Left lobe of liver (tissue), 2 donors: Measurements from ENCODE around the gene ZNF592. TPM values are rescaled to one million over a fixed set of nuclear protein-coding genes. Genes with fewer than 3 reads are reported as not detected.

Experiments used
- ATAC-seq: fragments of 200-7000 bp; cut with Tn5 transposase; one replicate; pipeline ENCODE4 v1.9.1; 2020; ENCODE audit warnings: mild to moderate bottlenecking, moderate library complexity
- DNase-seq: peaks from one replicate; pipeline ENCODE4 v3.0.0-alpha.2; 2020; ENCODE audit warnings: low spot score
- total RNA-seq: library from RNA; stranded (reverse); gene quantifications from one replicate; pipeline ENCODE4 v1.2.1, GENCODE V29; 2021
- donor health status: DM: no; HTN: no; CAD: no; lungs with moderate emphysema.
- donor health status: DM: no; HTN: yes; CAD: no.

ZNF592 gene
- total RNA-seq, 1 donor from 2014 or later = 14.5 TPM

DNA sequence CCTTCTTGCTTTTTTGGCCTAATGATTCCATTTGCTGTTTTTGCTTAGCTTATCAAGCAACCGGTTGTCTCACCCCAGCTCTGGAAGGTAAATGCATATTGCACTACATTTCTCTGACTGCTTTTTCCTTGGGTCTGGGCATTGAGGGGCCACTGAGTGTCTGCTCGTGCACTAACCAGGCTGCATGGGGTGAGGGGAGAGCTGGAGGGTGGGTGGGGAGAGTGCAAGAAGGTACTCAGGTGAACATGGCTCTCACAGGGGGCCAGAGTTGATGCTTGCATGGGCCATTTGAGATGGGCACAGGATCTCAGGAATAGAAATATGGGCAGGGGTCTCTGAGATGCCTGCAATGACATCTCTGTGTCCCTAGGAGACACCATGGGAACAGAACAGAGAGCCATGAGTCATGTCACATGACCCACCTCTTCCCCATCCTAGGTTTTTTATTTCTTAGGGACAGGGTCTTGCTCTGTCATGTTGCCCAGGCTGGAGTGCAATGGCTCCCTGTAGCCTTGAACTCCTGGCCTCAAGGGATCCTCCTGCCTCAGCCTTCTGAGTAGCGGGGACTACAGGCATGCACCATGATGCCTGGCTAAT, 75.0 kb downstream of the ZNF592 start:
- ATAC-seq (no peak), DNase-seq (no peak)

DNA sequence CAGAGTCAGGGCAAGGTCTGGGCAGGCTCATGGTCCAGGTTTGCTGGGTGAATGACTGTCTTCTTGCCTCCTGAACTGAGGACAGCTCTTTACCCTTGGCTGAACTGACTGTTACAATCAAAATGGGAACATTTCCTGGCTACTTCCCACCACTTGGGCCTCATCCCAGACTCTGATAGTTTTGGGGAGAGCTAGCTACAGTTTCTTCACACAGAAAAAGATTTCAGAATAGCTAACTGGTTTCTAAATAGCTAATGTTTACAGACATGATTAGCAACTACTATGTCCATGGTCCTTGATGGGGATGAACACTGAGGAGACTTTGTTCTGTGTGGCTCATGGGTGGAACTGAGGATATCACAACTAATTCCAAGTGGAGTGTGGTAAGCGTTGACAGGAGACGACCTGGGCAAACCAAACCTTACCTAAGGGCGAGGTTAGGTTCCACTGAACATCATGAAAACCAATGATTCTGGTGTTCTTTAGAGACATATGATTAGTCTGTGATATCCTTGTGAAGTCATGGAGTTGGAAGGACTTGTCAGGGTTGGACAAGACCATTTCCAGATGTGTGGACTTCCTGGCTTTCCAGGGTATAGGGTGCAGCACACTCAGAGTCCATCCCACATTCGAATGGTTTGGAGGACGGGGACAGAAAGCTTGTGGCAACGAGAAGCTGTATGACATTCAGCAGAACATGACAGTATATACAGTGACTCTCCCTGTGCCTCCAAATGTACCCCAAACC, 76.0 kb downstream of the ZNF592 start:
- ATAC-seq = peak; percentile 82
- DNase-seq = peak; percentile 93

DNA sequence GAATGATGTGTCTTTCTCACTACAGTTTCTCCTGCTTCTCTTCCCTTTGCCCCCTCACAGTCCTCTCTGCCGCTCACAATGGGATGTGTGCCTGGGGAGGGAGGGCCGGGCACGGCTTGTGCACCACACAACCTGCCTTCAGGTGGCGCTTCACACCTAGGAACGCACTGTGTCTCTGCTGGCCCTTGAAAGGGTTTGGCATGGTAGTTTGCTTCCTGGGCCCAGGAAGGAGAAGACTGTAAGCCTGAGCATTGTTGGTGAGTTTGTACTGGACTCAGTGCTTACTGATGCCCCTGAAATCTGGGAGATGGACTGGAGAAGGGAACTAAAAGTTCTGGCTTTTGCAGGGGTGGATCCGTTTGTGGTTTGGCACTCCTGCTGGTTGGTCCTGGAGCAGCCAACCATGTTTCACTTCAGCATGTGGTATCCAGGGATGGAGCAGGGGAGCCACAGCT, 78.0 kb downstream of the ZNF592 start:
- ATAC-seq (peak; percentile 74), DNase-seq (peak; percentile 70)

DNA sequence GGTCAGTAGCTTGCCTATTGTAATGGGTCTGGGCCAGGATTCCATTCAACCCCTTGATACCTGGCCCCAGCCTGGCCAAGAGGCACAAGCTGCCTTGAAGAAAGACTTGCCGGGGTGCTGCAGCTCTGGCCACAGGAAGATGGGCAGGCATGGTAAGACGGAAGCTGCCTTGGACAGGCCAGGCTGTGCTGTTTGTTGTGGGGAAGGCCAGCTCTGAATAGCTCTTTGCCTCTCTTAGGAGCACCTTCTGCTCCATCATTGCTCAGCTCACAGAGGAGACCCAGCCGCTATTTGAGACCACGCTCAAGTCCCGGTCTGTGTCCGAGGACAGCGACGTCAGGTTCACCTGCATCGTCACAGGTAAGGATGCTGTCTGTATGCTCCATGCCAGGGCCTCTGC, 78.9 kb downstream of the ZNF592 start:
- DNase-seq (peak; percentile 42), ATAC-seq (no peak)

DNA sequence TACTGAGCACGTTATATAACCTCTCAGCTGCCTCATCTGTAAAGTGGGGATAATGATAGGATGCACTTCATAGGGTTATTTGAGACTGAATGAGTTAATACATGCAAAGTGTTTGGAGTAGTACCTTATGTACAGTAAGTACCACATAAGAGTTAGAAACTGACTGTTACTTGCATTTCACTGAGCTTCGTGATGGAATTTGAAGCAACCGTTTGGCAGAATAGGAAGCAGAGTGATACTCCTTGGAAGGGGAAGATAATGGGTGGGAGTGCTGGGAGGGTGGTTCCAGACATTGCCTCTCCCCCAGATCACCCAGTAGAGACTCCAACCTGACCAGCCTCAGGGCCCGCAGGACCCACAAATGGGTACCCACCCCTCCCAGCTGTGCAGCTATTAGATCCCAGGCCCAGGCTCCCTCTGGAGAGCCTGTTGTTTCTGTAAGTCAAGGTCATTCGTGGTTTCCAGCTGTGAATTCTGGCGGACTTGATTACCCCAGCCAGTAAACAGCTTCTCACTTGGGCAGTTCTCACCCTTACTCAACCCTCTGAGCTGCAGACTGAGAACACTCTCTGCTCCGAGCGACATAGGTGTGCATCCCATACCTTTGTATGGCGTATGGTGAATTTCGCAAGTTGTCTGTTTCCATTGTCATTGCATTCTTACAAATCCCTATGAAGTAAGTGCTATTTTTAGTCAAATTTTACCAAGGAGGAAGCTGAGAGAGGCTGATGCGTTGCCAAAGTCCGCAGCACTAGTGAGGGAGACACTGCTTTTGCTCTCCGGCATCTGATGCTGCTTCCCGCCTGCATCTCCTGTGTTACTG, 79.9 kb downstream of the ZNF592 start:
- ATAC-seq (no peak), DNase-seq (no peak)

DNA sequence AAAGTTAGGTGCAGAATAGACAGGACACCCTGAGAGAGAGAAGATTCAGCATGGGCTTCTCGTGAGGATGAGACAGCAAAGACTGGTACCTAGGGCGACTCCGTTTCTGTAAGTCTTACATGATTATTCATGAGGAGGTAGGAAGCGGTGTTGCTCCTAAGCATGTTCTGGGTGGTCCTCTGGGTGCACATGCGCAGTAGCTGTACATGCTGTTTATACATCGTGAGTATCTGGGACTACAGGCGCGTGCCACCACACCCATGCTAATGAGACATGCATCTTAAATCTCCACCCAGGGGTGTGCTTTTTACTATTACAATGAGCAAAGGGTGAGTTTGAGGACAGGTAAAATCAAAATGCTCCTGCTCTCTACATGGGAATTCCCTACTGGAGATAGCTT, 81.0 kb downstream of the ZNF592 start:
- DNase-seq (no peak), ATAC-seq (no peak)

DNA sequence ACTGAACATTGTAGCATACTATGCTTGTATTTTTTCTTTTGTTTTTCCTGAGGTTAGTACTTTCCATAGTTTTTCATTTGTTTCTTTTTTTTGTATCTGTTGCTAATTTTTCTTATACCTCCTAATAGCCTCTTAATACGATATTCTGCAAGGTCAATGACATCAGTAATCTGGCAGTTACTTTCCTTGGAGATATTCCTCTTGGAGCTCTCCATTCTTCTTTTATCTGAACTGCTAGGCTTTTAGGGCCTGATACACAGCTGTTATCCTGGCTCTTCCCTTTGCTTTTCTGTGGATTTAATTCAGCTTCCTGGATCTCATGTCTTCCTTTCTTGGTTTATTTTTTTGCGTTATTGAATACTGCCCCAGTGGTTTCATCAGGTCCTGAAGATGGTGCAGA, 81.6 kb downstream of the ZNF592 start:
- ATAC-seq (no peak), DNase-seq (no peak)

DNA sequence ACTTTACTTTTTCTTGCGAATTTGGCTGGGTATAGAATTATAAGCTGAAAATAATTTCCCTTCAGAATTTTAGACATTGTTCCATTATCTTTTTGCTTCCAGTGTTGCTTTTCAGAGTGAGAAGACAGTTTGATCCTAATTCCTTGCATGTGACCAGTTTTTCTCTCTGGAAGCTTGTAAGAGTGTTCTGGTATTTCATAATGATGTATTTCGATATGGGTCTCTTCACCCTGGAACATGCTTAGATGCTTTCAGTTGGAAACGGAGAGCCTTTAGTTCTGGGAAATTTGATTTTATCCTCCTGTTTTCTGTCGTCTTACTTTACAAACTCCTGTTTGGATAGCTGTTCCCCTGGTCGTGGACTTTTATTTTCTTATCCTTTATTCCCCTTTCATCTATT, 82.6 kb downstream of the ZNF592 start:
- no peak for ATAC-seq

DNA sequence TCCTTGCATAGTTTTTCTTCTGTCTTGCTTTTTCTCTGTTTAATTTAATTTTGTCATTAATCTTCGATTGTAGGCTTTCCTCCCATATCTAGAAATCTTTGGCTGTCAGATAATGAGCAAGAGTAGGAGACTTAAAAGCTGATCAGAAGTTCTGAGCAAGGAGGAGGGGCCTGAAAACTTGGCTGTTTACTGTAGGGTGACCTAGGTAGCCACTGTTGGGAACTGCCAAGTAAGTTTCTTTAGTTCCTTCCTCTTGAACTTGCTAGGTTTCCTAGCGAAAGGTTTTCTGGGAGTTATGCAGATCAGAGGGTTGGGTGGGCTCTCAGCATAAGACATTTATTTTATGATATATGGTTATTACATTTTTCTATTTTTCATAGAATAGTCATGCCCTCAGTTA, 83.2 kb downstream of the ZNF592 start:
- DNase-seq = no peak
- no peak for ATAC-seq

More for the DNA sequence above, 82.6 kb downstream of the ZNF592 start:
- no peak for DNase-seq

DNA sequence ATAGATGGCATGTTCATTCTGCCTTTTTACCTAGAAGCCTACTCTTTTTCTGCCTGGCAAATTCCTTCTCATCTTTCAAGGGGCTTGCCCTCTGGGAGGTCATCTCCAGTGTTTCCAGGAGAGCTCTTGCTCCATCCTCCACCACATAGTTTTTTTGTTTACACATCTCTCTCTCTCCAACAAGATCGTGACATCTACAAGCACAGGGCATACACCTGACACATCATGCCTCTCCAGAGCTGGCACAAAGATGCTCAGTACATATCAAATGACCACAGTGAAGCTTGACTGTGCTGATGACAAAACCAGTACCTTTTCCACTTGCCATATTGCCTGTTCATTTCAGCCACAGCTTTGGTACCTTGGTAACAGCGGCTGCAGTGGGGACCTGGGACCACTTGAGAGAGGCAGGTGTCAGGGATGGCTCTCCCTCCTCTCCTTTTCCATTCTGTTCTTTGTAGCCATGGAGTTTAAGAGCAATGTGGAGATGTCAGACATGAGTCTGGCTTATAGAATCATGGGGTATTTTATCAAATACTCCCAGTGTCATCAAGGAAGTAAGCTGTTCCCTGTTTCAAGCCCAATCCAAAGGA, 84.2 kb downstream of the ZNF592 start:
- ATAC-seq = peak; percentile 66
- no peak for DNase-seq

DNA sequence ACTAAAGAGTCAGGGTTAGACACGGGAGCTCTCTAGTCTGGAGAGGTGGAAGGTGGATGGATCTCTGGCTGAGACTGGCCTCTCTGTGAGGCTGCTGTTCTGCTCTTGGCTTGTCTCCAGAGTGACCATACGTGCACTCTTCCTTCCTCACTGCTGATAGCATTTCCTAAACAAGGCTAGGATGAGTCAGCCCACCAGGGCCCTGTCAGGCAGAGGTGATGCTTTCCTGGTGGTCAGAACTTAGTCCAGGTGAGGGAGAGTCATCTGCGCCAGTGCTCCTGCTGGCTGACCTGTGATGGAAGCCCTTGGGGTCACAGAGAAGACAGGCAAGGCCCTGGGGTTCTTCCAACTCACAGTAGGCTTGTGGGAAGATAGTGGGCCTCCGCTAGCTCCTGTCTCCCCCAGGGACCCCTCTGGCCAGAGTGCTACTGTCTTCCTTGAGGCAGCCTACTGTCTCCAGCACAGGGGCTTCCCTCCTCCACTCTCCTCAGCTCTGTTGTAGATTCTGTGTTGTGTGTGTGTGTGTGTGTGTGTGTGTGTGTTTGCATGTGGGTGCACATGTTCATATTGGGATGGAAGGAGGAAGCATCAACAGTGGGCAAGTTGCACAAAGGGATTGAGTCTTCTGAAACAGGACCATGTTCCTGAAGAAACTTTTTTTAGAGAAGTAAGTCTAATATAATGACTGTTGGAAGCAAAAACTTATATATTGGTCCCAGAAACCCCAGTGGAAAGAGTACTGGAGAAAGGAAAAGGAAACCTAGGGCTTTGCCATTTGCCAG, 85.2 kb downstream of the ZNF592 start:
- peak; percentile 46 for ATAC-seq
- DNase-seq = no peak

DNA sequence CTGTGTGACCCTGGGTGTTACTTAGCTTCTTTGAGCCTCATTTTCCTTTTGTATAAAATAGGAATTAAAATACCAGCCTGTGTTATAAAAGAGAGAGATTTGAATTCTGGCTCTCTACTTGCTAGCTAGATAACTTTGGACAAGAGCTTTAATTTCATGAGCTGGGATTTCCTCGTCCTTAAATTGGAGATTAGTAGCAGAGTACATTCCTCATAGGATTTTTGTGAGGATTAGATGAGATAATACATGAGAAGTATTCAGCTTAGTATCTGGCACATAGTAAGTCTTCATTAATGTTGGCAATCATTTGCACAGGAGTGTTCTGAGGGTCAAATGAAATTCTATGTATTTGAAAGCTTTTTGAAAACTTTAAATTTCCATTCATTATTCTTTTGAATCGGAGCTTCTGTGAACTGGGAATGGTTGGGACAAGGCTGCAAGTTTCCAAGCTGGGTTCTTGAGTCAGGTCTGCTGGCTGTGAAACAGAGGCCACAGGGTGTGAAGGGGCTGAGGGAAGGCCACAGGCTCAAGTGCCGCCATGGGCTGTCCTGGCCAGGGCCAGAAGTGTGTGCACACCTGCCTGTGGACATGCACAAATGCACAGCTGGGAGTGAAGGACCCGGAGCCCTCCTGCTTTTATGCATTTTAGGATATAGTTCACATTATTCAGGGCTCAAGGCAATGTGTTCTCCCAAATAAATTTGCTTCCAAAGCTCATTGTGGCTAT, 86.0 kb downstream of the ZNF592 start:
- DNase-seq (no peak), ATAC-seq (no peak)

DNA sequence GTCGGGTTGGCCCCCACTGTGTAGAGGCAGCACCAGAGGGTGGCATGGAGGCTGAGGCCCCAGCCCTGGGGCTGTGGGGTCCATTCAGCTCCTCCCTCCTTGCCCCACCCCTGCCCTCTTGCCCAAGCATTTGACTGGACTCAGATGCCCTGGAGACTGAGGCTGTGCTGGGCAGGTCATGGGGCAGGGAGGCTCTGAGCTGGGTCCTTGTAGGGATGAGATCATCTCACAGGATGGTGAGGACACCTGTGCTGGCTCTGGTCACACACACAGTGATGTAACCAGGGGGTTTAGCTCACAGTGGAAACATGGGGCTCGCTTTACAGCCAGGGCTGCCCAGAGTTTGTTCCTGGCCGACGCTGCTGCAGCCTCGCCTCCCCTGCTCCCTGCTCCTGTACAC, 86.6 kb downstream of the ZNF592 start:
- ATAC-seq = no peak
- DNase-seq = no peak

DNA sequence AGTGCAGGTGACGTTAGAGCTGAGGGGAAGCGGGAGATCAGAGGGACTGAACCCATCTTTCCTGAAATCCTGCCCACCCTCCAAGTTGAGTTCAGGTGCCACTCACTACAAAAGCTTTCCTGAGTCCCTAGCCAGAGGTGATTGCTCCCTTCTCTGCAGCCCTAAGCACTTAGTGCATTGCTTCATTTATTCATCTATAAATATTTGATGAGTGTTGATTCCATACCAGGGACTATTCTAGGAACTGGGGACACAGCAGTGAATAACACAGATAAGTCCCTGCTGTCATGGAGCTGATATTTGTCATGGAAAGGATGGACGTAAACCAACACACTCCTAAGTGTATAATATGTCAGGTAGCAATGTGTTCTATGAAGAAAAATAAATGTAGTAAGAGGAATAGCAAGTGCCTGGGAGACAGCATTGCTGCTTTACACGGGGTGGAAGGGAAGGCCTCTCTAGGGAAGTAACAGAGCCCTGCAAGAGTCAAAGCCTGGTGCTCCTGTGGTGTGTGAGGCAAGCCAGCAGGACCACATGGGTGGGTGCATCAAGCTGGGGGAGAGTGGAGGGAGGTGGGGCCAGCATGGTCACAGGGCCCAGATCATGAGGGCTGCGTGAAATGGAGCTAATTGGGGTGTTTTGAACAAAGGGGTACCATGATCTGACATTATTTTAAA, 87.4 kb downstream of the ZNF592 start:
- ATAC-seq = no peak
- no peak for DNase-seq

DNA sequence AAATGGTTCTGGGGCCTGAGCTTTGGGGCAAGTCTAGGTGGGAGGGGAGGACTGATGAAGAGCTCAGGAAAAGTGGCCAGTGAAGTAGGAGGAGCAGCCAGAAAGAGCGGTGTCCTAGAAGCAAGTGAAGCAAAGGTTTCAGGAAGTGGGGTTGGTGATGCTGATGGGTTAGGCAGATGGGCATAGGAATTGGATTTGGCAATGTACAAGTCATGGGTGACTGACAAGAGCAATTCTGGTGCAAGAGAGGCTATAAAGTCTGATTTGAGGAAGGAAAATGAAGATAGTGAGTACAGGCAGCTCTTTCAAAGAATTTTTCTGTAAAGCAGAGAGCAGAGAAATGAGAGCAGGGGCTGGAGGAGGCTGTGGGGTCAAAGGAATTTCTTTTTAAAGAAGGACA, 88.5 kb downstream of the ZNF592 start:
- no peak for DNase-seq
- ATAC-seq = no peak

DNA sequence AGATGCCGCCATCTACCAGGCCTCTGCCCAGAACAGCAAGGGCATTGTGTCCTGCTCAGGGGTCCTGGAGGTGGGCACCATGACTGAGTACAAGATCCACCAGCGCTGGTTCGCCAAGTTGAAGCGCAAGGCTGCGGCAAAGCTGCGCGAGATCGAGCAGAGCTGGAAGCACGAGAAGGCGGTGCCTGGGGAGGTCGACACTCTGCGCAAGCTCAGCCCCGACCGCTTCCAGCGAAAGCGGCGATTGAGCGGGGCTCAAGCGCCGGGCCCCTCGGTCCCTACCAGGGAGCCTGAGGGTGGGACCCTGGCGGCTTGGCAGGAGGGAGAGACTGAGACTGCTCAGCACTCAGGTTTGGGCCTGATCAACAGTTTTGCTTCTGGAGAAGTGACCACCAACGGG, 91.3 kb downstream of the ZNF592 start:
- DNase-seq (peak; percentile 44), ATAC-seq (no peak)

DNA sequence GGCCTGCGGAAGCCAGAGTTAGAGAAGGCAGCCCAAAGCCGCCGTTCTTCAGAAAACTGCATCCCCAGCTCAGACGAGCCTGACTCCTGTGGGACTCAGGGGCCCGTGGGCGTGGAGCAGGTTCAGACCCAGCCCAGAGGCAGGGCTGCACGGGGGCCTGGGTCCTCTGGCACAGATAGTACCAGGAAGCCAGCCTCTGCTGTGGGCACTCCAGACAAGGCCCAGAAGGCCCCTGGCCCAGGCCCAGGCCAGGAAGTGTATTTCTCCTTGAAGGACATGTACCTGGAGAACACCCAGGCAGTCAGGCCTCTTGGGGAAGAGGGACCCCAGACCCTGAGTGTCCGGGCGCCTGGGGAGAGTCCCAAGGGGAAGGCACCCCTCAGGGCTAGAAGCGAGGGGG, 91.9 kb downstream of the ZNF592 start:
- no peak for DNase-seq

DNA sequence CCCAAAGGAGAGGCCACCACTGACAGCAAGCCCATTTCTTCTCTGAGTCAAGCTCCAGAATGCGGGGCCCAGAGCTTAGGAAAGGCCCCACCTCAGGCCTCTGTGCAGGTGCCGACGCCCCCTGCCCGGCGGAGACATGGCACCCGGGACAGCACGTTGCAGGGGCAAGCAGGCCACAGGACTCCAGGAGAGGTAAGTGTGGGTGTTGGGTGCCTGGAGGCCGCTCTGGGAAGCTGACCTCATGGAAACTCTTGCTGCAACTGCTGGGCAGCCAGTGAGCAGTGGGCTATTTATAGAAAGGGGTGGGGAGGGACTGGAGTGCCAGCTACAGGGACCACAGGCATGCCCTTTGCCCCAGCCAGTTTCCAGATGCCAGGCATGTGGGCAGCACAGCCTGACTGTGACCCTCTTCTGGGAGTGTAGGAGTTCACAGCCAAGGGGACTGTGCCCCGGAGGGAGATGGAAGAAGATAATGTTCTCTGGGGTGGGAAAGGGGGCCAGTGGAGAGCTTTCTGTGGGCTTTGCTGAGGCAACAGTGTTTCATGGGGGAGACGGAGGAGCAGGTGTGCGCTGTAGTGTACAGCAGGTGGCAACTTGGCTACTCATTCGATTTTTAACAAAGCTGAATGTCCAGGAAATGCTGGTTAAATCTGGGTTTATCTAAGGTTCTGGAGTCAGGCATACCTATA, 92.5 kb downstream of the ZNF592 start:
- DNase-seq (peak; percentile 98), ATAC-seq (peak; percentile 83)

More for the DNA sequence above, 91.9 kb downstream of the ZNF592 start:
- peak; percentile 19 for ATAC-seq

DNA sequence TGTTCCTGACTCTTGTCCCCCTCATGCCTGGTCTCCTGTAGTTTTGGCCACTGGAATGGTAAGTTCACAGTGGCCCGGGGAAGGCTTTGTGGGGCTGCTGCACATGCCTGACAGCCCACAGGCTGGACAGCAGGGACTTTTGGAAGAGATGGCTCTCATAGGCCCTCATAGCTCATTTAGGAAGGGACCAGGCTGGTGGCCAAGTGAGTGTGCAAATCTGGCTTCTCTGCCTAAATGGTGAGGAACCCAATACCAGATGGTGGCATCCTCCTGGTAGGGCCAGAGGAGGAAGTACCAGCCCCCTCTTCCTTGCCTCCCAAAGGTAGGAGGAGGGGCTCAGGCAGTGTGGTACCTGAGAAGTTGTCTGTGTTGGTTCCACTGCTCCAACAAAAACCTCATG, 94.4 kb downstream of the ZNF592 start:
- ATAC-seq = no peak
- DNase-seq = peak; percentile 35
